Spinal cord (tissue), 10 donors: Measurements from ENCODE around the gene TMCO4. TPM values are rescaled to one million over a fixed set of nuclear protein-coding genes. Genes with fewer than 3 reads are reported as not detected.

Experiments
- DNase-seq, 6 donors: peaks; one replicate each; pipeline versions ENCODE4 v3.0.0 to v3.0.0-alpha.2; 2013 to 2015; ENCODE audit warnings: low spot score in 6 of 6, low read depth in 4 of 6
- H3K27ac ChIP-seq: one replicate; pipeline ENCODE4 v1.5.1; 2013; ENCODE audit warnings: low read depth, low read length, control low read depth
- H3K27me3 ChIP-seq: one replicate; pipeline ENCODE4 v1.6.1; 2013; ENCODE audit warnings: low read length; ENCODE audit not compliant: control insufficient read depth, insufficient read depth
- H3K36me3 ChIP-seq: one replicate; pipeline ENCODE4 v1.6.1; 2013; ENCODE audit warnings: low read length; ENCODE audit not compliant: control insufficient read depth, insufficient read depth
- H3K4me1 ChIP-seq: one replicate; pipeline ENCODE4 v1.6.1; 2013; ENCODE audit warnings: low read length; ENCODE audit not compliant: control insufficient read depth, insufficient read depth
- H3K4me3 ChIP-seq: one replicate; pipeline ENCODE4 v1.5.1; 2013; ENCODE audit warnings: low read depth, low read length, control low read depth
- H3K9me3 ChIP-seq: one replicate; pipeline ENCODE4 v1.6.1; 2013; ENCODE audit warnings: low read length; ENCODE audit not compliant: control insufficient read depth, insufficient read depth
- WGBS: methylation state at CpG from one replicate; pipeline ENCODE4 v1.1.5; 2013; ENCODE audit warnings: missing lambda C conversion rate; ENCODE audit not compliant: insufficient coverage; 5-methylcytosine and 5-hydroxymethylcytosine counted together
- polyA plus RNA-seq, 2 donors: library from polyadenylated mRNA; unstranded; fragments of 120-200 nt; gene quantifications; one replicate each; pipeline ENCODE4 v1.2.1, GENCODE V29; 2013; ENCODE audit not compliant: insufficient read length in 2 of 2
- total RNA-seq, 2 donors: library from RNA; depleted of rRNA in 1 of 2; stranded (reverse); fragments of 120-200 nt in 1 of 2; fragments of >200 nt in 1 of 2; gene quantifications; one replicate each; pipeline versions ENCODE4 v1.2.3 to v1.2.4, GENCODE V29; 2013 to 2014
- donor health status: healthy.

The TMCO4 gene
- total and polyA plus RNA-seq, 4 donors, result 2.2 to 6.1 (median 3.2) TPM

GRCh38 chr1:19700079-19700777, 99.5 kb downstream of the TMCO4 start:
- Histone ChIP-seq H3K27me3 (no peaks in the 10 kb centered on the region), H3K9me3 (no peaks in the 10 kb centered on the region), H3K36me3 (no peaks in the 10 kb centered on the region), H3K4me3 (no peak overlapping the region), H3K27ac (no peak overlapping the region), H3K4me1 (peaks cover 14% of the 10 kb centered on the region)
- WGBS, result 75% methylated on average over 14 of the region's 14 CpGs
- DNase-seq, result no peak

GRCh38 chr1:19698181-19698580, 101.5 kb downstream of the TMCO4 start:
- Histone ChIP-seq H3K9me3 (no peaks in the 10 kb centered on the region), H3K4me3 (no peak overlapping the region), H3K4me1 (peaks cover 8% of the 10 kb centered on the region), H3K27me3 (no peaks in the 10 kb centered on the region), H3K36me3 (peaks cover 3% of the 10 kb centered on the region), H3K27ac (no peak overlapping the region)
- no peak for DNase-seq
- 94% methylated on average over 3 of the region's 4 CpGs for WGBS

GRCh38 chr1:19696820-19697219, 102.9 kb downstream of the TMCO4 start:
- no peak overlapping the region for H3K4me3 ChIP-seq
- peaks cover 3% of the 10 kb centered on the region for H3K36me3 ChIP-seq
- H3K27ac ChIP-seq, result no peak overlapping the region
- WGBS, result 100% methylated on average over 8 of the region's 8 CpGs
- no peak for DNase-seq
- H3K4me1 ChIP-seq, result peaks cover 8% of the 10 kb centered on the region
- no peaks in the 10 kb centered on the region for H3K27me3 ChIP-seq
- no peaks in the 10 kb centered on the region for H3K9me3 ChIP-seq

- no peaks in the 10 kb centered on the region for H3K9me3 ChIP-seq
- no peak for DNase-seq
- peaks cover 3% of the 10 kb centered on the region for H3K36me3 ChIP-seq
- H3K4me3 ChIP-seq, result no peak overlapping the region
- 85% methylated on average over 7 of the region's 7 CpGs for WGBS
- no peaks in the 10 kb centered on the region for H3K27me3 ChIP-seq
- peaks cover 8% of the 10 kb centered on the region for H3K4me1 ChIP-seq
- no peak overlapping the region for H3K27ac ChIP-seq
These were observed 103.9 kb downstream of the TMCO4 start for GRCh38 chr1:19695772-19696171.

GRCh38 chr1:19694298-19694697, 105.4 kb downstream of the TMCO4 start:
- H3K36me3 ChIP-seq, result peaks cover 3% of the 10 kb centered on the region
- no peaks in the 10 kb centered on the region for H3K9me3 ChIP-seq
- H3K27me3 ChIP-seq, result no peaks in the 10 kb centered on the region
- no peak for DNase-seq
- WGBS, result 85% methylated on average over 14 of the region's 14 CpGs
- H3K4me1 ChIP-seq, result peaks cover 7% of the 10 kb centered on the region
- no peak overlapping the region for H3K27ac ChIP-seq
- no peak overlapping the region for H3K4me3 ChIP-seq

GRCh38 chr1:19690342-19690741, 109.4 kb downstream of the TMCO4 start:
- Histone ChIP-seq H3K9me3 (peaks cover 3% of the 10 kb centered on the region), H3K4me3 (no peak overlapping the region), H3K4me1 (peaks cover 13% of the 10 kb centered on the region), H3K27me3 (no peaks in the 10 kb centered on the region), H3K27ac (no peak overlapping the region), H3K36me3 (peaks cover 3% of the 10 kb centered on the region)
- DNase-seq, result no peak
- WGBS, result 90% methylated on average over 5 of the region's 7 CpGs

- WGBS, result 95% methylated on average over 3 of the region's 3 CpGs
- no peaks in the 10 kb centered on the region for H3K27me3 ChIP-seq
These were observed 109.9 kb downstream of the TMCO4 start for GRCh38 chr1:19689856-19690255.

GRCh38 chr1:19689085-19689757, 110.5 kb downstream of the TMCO4 start:
- no peaks in the 10 kb centered on the region for H3K27me3 ChIP-seq
- peaks cover under 1% of the 10 kb centered on the region for H3K36me3 ChIP-seq
- WGBS, result 72% methylated on average over 4 of the region's 5 CpGs
- H3K27ac ChIP-seq, result no peak overlapping the region
- H3K9me3 ChIP-seq, result peaks cover 3% of the 10 kb centered on the region
- H3K4me3 ChIP-seq, result no peak overlapping the region
- peak in 1 of 6 donors; percentile 70 for DNase-seq
- H3K4me1 ChIP-seq, result peaks cover 9% of the 10 kb centered on the region

More at GRCh38 chr1:19689856-19690255, 109.9 kb downstream of the TMCO4 start:
- Histone ChIP-seq H3K36me3 (peaks cover 3% of the 10 kb centered on the region), H3K4me1 (peaks cover 9% of the 10 kb centered on the region), H3K9me3 (peaks cover 3% of the 10 kb centered on the region), H3K4me3 (no peak overlapping the region), H3K27ac (no peak overlapping the region)
- no peak for DNase-seq

GRCh38 chr1:19688041-19688842, 111.5 kb downstream of the TMCO4 start:
- H3K36me3 ChIP-seq, result no peaks in the 10 kb centered on the region
- H3K27me3 ChIP-seq, result no peaks in the 10 kb centered on the region
- H3K9me3 ChIP-seq, result peaks cover 3% of the 10 kb centered on the region
- H3K4me3 ChIP-seq, result no peak overlapping the region
- H3K27ac ChIP-seq, result no peak overlapping the region
- 84% methylated on average over 19 of the region's 19 CpGs for WGBS
- peaks cover 9% of the 10 kb centered on the region for H3K4me1 ChIP-seq
- DNase-seq, result no peak
